Measurements from ENCODE around the gene TRIM3. TPM values are rescaled to one million over a fixed set of nuclear protein-coding genes. Genes with fewer than 3 reads are reported as not detected.

TRIM3 gene
- total RNA-seq, 1 donor from 2014 or later, result 22.0 TPM

- ATAC-seq (no peak), DNase-seq (no peak)
- intact Hi-C loops (cut with DNase I), result no loop called here
- no peaks in the 10 kb centered on the region for H3K27me3 ChIP-seq
- H3K9me3 ChIP-seq, result no peaks in the 10 kb centered on the region
- peaks cover 84% of the 10 kb centered on the region for H3K36me3 ChIP-seq
- no peak overlapping the region for H3K4me3 ChIP-seq
- no peaks in the 10 kb centered on the region for H3K4me1 ChIP-seq
- H3K27ac ChIP-seq, result no peak overlapping the region
- no peak for TF ChIP-seq CTCF (IDR thresholded peaks at IDR 0.05)
These were observed 21.5 kb downstream of the TRIM3 start for GRCh38 chr11:6452219-6452618.

DNA sequence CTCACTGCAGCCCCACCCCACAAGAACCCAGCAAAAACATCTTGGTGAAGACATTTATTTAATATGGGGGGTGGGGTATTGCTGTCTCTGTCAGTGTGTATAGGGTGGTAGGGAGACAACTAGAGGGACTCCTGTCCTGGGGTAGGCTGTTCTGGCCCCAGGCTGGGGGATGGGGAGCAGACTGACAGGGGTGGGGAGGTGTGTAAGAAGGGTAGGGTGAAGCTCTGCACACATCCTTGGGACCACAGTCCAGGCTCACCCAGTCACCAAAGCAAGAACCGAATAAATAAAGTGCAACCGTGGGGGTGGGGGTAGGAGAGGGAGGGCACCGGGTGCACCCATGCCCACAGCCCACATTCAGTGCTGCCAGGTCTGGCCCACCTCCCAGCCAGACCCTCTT is 25.2 kb downstream of the TRIM3 start:
- ATAC-seq (no peak), DNase-seq (no peak)
- TF ChIP-seq CTCF (IDR thresholded peaks at IDR 0.05), result no peak
- Histone ChIP-seq H3K4me3 (no peak overlapping the region), H3K36me3 (peaks cover 48% of the 10 kb centered on the region), H3K27me3 (no peaks in the 10 kb centered on the region), H3K9me3 (no peaks in the 10 kb centered on the region), H3K4me1 (no peaks in the 10 kb centered on the region), H3K27ac (no peak overlapping the region)
- intact Hi-C loops (cut with DNase I), result no loop called here

GRCh38 chr11:6443269-6444003 is 30.3 kb downstream of the TRIM3 start:
- intact Hi-C loops (cut with DNase I), result loop anchor here (5.0 kb wide), 1 partner anchor 61 kb away; no protein-coding TSS in a partner anchor
- peak; percentile 85 for TF ChIP-seq CTCF (IDR thresholded peaks at IDR 0.05)
- DNase-seq (peak; percentile 78), ATAC-seq (peak; percentile 90)
- no peaks in the 10 kb centered on the region for H3K36me3 ChIP-seq
- no peaks in the 10 kb centered on the region for H3K9me3 ChIP-seq
- no peaks in the 10 kb centered on the region for H3K27me3 ChIP-seq
- no peak overlapping the region for H3K27ac ChIP-seq
- no peaks in the 10 kb centered on the region for H3K4me1 ChIP-seq
- H3K4me3 ChIP-seq, result no peak overlapping the region

- Histone ChIP-seq H3K36me3 (no peaks in the 10 kb centered on the region), H3K27me3 (no peaks in the 10 kb centered on the region), H3K4me3 (no peak overlapping the region), H3K9me3 (no peaks in the 10 kb centered on the region), H3K4me1 (no peaks in the 10 kb centered on the region), H3K27ac (no peak overlapping the region)
- ATAC-seq, result no peak
- intact Hi-C loops (cut with DNase I), result loop anchor here (5.0 kb wide), 1 partner anchor 60 kb away; no protein-coding TSS in a partner anchor
- no peak for DNase-seq
- TF ChIP-seq CTCF (IDR thresholded peaks at IDR 0.05), result no peak
These were observed 31.3 kb downstream of the TRIM3 start for GRCh38 chr11:6442441-6442840.

GRCh38 chr11:6440906-6441358 is 32.8 kb downstream of the TRIM3 start, which contains the start of gene HPX:
Gene HPX, minus strand, starts transcription at chr11:6440987. Its CDS starts 24 bp downstream, at chr11:6440963.
- TF ChIP-seq CTCF (IDR thresholded peaks at IDR 0.05), result no peak
- no peaks in the 10 kb centered on the region for H3K27me3 ChIP-seq
- intact Hi-C loops (cut with DNase I), result loop anchor here (5.0 kb wide), 1 partner anchor 59 kb away; no protein-coding TSS in a partner anchor
- ATAC-seq (no peak), DNase-seq (no peak)
- no peak within 1 kb of the TSS for H3K4me3 ChIP-seq
- H3K4me1 ChIP-seq, result no peaks in the 10 kb centered on the region
- H3K27ac ChIP-seq, result no peak within 1 kb of the TSS
- H3K36me3 ChIP-seq, result no peaks in the 10 kb centered on the region
- H3K9me3 ChIP-seq, result no peaks in the 10 kb centered on the region
